Measurements from ENCODE around the gene CEP295NL.
A peak's percentile ranks its signal among the peaks of the same experiment; 100 is the strongest.
"Not testable (repeated sequence)": the region's sequence is repeated elsewhere in the genome, so short reads cannot be mapped to it uniquely, and the experiment has no call there.

The CEP295NL gene

GRCh38 chr17:78892520-78892919 is 10.5 kb downstream of the CEP295NL start:
- H3K9me3 ChIP-seq (ENCODE audit: insufficient read depth, low read depth, low read length), result no peaks in the 10 kb centered on the region
- WGBS, result 93% methylated on average over 5 of the region's 5 CpGs
- H3K27me3 ChIP-seq (ENCODE audit: insufficient read depth, low read length), result no peaks in the 10 kb centered on the region
- H3K4me1 ChIP-seq (ENCODE audit: insufficient read depth, low read length), result no peaks in the 10 kb centered on the region
- H3K9ac ChIP-seq (ENCODE audit: low read depth, low read length), result no peak overlapping the region
- H3K27ac ChIP-seq (ENCODE audit: low read depth, low read length), result no peak overlapping the region
- no peaks in the 10 kb centered on the region for H3K36me3 ChIP-seq (ENCODE audit: insufficient read depth, low read length)
- H3K4me3 ChIP-seq (ENCODE audit: low read length), result no peak overlapping the region

- H3K4me1 ChIP-seq (ENCODE audit: insufficient read depth, low read length), result no peaks in the 10 kb centered on the region
- H3K9me3 ChIP-seq (ENCODE audit: insufficient read depth, low read depth, low read length), result no peaks in the 10 kb centered on the region
- H3K4me3 ChIP-seq (ENCODE audit: low read length), result no peak overlapping the region
- no peak overlapping the region for H3K9ac ChIP-seq (ENCODE audit: low read depth, low read length)
- no peak overlapping the region for H3K27ac ChIP-seq (ENCODE audit: low read depth, low read length)
- no peaks in the 10 kb centered on the region for H3K27me3 ChIP-seq (ENCODE audit: insufficient read depth, low read length)
- H3K36me3 ChIP-seq (ENCODE audit: insufficient read depth, low read length), result no peaks in the 10 kb centered on the region
- WGBS, result 94% methylated on average over 14 of the region's 14 CpGs
Observed at GRCh38 chr17:78892062-78892456, 10.9 kb downstream of the CEP295NL start.

- H3K4me1 ChIP-seq (ENCODE audit: insufficient read depth, low read length), result no peaks in the 10 kb centered on the region
- H3K27ac ChIP-seq (ENCODE audit: low read depth, low read length), result no peak overlapping the region
- WGBS, result 91% methylated on average over 21 of the region's 21 CpGs
- no peaks in the 10 kb centered on the region for H3K9me3 ChIP-seq (ENCODE audit: insufficient read depth, low read depth, low read length)
- H3K9ac ChIP-seq (ENCODE audit: low read depth, low read length), result no peak overlapping the region
- no peak overlapping the region for H3K4me3 ChIP-seq (ENCODE audit: low read length)
- H3K27me3 ChIP-seq (ENCODE audit: insufficient read depth, low read length), result no peaks in the 10 kb centered on the region
- no peaks in the 10 kb centered on the region for H3K36me3 ChIP-seq (ENCODE audit: insufficient read depth, low read length)
Observed at GRCh38 chr17:78891406-78892061, 11.5 kb downstream of the CEP295NL start.

GRCh38 chr17:78890498-78890897 is 12.5 kb downstream of the CEP295NL start:
- H3K9ac ChIP-seq (ENCODE audit: low read depth, low read length), result no peak overlapping the region
- H3K36me3 ChIP-seq (ENCODE audit: insufficient read depth, low read length), result no peaks in the 10 kb centered on the region
- H3K9me3 ChIP-seq (ENCODE audit: insufficient read depth, low read depth, low read length), result no peaks in the 10 kb centered on the region
- WGBS, result 93% methylated on average over 16 of the region's 16 CpGs
- no peaks in the 10 kb centered on the region for H3K27me3 ChIP-seq (ENCODE audit: insufficient read depth, low read length)
- H3K4me3 ChIP-seq (ENCODE audit: low read length), result no peak overlapping the region
- no peaks in the 10 kb centered on the region for H3K4me1 ChIP-seq (ENCODE audit: insufficient read depth, low read length)
- H3K27ac ChIP-seq (ENCODE audit: low read depth, low read length), result no peak overlapping the region

GRCh38 chr17:78890096-78890495 is 12.9 kb downstream of the CEP295NL start:
- H3K27me3 ChIP-seq (ENCODE audit: insufficient read depth, low read length); H3K4me1 ChIP-seq (ENCODE audit: insufficient read depth, low read length); H3K27ac ChIP-seq (ENCODE audit: low read depth, low read length); H3K4me3 ChIP-seq (ENCODE audit: low read length); H3K9ac ChIP-seq (ENCODE audit: low read depth, low read length); H3K36me3 ChIP-seq (ENCODE audit: insufficient read depth, low read length); H3K9me3 ChIP-seq (ENCODE audit: insufficient read depth, low read depth, low read length): not testable (repeated sequence)
- WGBS, result 94% methylated on average over 11 of the region's 11 CpGs

GRCh38 chr17:78889531-78889930 is 13.5 kb downstream of the CEP295NL start:
- Histone ChIP-seq H3K4me1 (ENCODE audit: insufficient read depth, low read length) (peaks cover 1% of the 10 kb centered on the region; the same call in 1 of the 2 replicates), H3K4me3 (ENCODE audit: low read length) (no peak overlapping the region), H3K36me3 (ENCODE audit: insufficient read depth, low read length) (no peaks in the 10 kb centered on the region), H3K9ac (ENCODE audit: low read depth, low read length) (no peak overlapping the region), H3K27ac (ENCODE audit: low read depth, low read length) (no peak overlapping the region), H3K27me3 (ENCODE audit: insufficient read depth, low read length) (no peaks in the 10 kb centered on the region), H3K9me3 (ENCODE audit: insufficient read depth, low read depth, low read length) (no peaks in the 10 kb centered on the region)
- 93% methylated on average over 8 of the region's 8 CpGs for WGBS

GRCh38 chr17:78888941-78889518 is 14.0 kb downstream of the CEP295NL start:
- no peak overlapping the region for H3K4me3 ChIP-seq (ENCODE audit: low read length)
- WGBS, result 92% methylated on average over 10 of the region's 10 CpGs
- H3K27ac ChIP-seq (ENCODE audit: low read depth, low read length), result no peak overlapping the region
- H3K27me3 ChIP-seq (ENCODE audit: insufficient read depth, low read length), result no peaks in the 10 kb centered on the region
- no peaks in the 10 kb centered on the region for H3K36me3 ChIP-seq (ENCODE audit: insufficient read depth, low read length)
- no peak overlapping the region for H3K9ac ChIP-seq (ENCODE audit: low read depth, low read length)
- no peaks in the 10 kb centered on the region for H3K9me3 ChIP-seq (ENCODE audit: insufficient read depth, low read depth, low read length)
- H3K4me1 ChIP-seq (ENCODE audit: insufficient read depth, low read length), result peaks cover 6% of the 10 kb centered on the region; the same call in 1 of the 2 replicates

- 95% methylated on average over 12 of the region's 12 CpGs for WGBS
- H3K4me3 ChIP-seq (ENCODE audit: low read length), result no peak overlapping the region
Observed at GRCh38 chr17:78886954-78887353, 16.0 kb downstream of the CEP295NL start.

GRCh38 chr17:78885956-78886355 is 17.0 kb downstream of the CEP295NL start:
- Histone ChIP-seq H3K4me1 (ENCODE audit: insufficient read depth, low read length) (peaks cover 18% of the 10 kb centered on the region; the same call in 1 of the 2 replicates), H3K27me3 (ENCODE audit: insufficient read depth, low read length) (no peaks in the 10 kb centered on the region), H3K36me3 (ENCODE audit: insufficient read depth, low read length) (no peaks in the 10 kb centered on the region), H3K9ac (ENCODE audit: low read depth, low read length) (no peak overlapping the region), H3K4me3 (ENCODE audit: low read length) (no peak overlapping the region), H3K27ac (ENCODE audit: low read depth, low read length) (no peak overlapping the region), H3K9me3 (ENCODE audit: insufficient read depth, low read depth, low read length) (no peaks in the 10 kb centered on the region)
- WGBS, result 96% methylated on average over 8 of the region's 8 CpGs

More at GRCh38 chr17:78886954-78887353, 16.0 kb downstream of the CEP295NL start:
- Histone ChIP-seq H3K27me3 (ENCODE audit: insufficient read depth, low read length) (no peaks in the 10 kb centered on the region), H3K9me3 (ENCODE audit: insufficient read depth, low read depth, low read length) (no peaks in the 10 kb centered on the region), H3K36me3 (ENCODE audit: insufficient read depth, low read length) (no peaks in the 10 kb centered on the region), H3K27ac (ENCODE audit: low read depth, low read length) (no peak overlapping the region), H3K9ac (ENCODE audit: low read depth, low read length) (no peak overlapping the region), H3K4me1 (ENCODE audit: insufficient read depth, low read length) (peaks cover 18% of the 10 kb centered on the region; the same call in 1 of the 2 replicates)

- H3K4me3 ChIP-seq (ENCODE audit: low read length), result no peak overlapping the region
- no peaks in the 10 kb centered on the region for H3K36me3 ChIP-seq (ENCODE audit: insufficient read depth, low read length)
- peaks cover 18% of the 10 kb centered on the region; the same call in 1 of the 2 replicates for H3K4me1 ChIP-seq (ENCODE audit: insufficient read depth, low read length)
- H3K9ac ChIP-seq (ENCODE audit: low read depth, low read length), result peak overlapping the region; percentile 54; the same call in 1 of the 2 replicates
- H3K27me3 ChIP-seq (ENCODE audit: insufficient read depth, low read length), result no peaks in the 10 kb centered on the region
- no peaks in the 10 kb centered on the region for H3K9me3 ChIP-seq (ENCODE audit: insufficient read depth, low read depth, low read length)
- 95% methylated on average over 24 of the region's 24 CpGs for WGBS
- no peak overlapping the region; the same call in 1 of the 2 replicates for H3K27ac ChIP-seq (ENCODE audit: low read depth, low read length)
Observed at GRCh38 chr17:78884876-78885667, 17.9 kb downstream of the CEP295NL start.

Data from HUES64 (cell line).